Smooth muscle cell of the coronary artery (primary cell): Measurements from ENCODE around the gene IL20. TPM values are rescaled to one million over a fixed set of nuclear protein-coding genes. Genes with fewer than 3 reads are reported as not detected.

Experiments
- total RNA-seq: library from RNA; depleted of rRNA; stranded (reverse); fragments of >200 nt; gene quantifications from 2 replicates; pipeline ENCODE4 v1.2.3, GENCODE V29; 2014; ENCODE audit warnings: low replicate concordance

Gene IL20, protein sequence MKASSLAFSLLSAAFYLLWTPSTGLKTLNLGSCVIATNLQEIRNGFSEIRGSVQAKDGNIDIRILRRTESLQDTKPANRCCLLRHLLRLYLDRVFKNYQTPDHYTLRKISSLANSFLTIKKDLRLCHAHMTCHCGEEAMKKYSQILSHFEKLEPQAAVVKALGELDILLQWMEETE
- total RNA-seq = not detected in 2 replicates

DNA sequence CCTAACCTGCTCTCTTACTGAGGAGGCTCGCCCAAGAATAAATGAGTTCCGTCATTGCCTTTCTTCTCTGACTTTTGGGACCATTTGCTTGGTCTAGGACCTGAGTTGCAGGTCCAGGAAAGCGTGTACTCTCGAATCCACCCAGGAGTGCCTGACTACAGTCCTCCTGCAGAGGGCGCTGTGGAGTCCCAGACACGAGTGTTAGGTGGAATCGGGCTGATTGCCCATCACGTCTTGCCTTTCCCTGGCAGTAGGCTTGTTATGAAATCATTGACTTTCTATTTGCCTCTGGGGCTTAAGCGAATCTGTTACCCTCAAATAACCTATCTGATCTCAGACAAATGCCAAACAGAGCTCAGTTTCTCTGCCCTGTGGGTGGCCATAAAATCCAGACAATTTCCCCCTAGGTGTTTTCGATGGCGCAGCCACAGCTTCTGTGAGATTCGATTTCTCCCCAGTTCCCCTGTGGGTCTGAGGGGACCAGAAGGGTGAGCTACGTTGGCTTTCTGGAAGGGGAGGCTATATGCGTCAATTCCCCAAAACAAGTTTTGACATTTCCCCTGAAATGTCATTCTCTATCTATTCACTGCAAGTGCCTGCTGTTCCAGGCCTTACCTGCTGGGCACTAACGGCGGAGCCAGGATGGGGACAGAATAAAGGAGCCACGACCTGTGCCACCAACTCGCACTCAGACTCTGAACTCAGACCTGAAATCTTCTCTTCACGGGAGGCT is at the start of gene IL20:
Gene IL20 (plus strand): TSS at position 685 of the 733 bp plus-strand sequence. CDS start 230 bp downstream, outside the sequence.

DNA sequence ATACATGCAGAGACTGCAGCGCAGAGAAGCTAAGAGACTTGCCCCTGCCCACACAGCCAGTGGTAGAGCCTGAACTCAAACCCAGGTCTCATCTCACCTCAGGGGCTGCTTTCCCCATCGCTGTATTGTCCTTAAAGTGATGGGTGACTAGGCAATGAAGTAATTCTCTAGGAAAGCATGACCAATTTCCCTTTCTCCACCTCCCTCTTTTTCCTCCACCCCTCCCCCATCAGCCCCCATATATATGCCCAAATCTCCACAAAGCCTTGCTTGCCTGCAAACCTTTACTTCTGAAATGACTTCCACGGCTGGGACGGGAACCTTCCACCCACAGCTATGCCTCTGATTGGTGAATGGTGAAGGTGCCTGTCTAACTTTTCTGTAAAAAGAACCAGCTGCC is 31.8 kb downstream of the IL20 start, which contains the start of gene IL24:
Gene IL24 (plus strand): TSS at position 269 of the 400 bp plus-strand sequence. CDS start 390 bp downstream, outside the sequence.

Other genes with a start within 250 kb of the IL20 start
- gene DYRK3, start 230.1 kb upstream of the IL20 start, total RNA-seq = 14.0 and 19.7 TPM in 2 replicates
- 25.5 and 30.7 TPM in 2 replicates for gene MAPKAPK2, start 180.7 kb upstream of the IL20 start, total RNA-seq
- gene IL19, start 94.8 kb upstream of the IL20 start, total RNA-seq = not detected in 2 replicates
- not detected in 2 replicates for gene IL10, start 93.1 kb upstream of the IL20 start, total RNA-seq
- not detected in 2 replicates for gene IL24, start 31.8 kb downstream of the IL20 start, total RNA-seq
- not detected in 2 replicates for gene FCMR, start 56.3 kb downstream of the IL20 start, total RNA-seq
- gene PIGR, start 80.8 kb downstream of the IL20 start, total RNA-seq = not detected in 2 replicates
- gene FCAMR, start 104.8 kb downstream of the IL20 start, total RNA-seq = not detected in 2 replicates
- not detected in 2 replicates for gene C1orf116, start 167.1 kb downstream of the IL20 start, total RNA-seq
- 3.4 and 5.9 TPM in 2 replicates for gene YOD1, start 185.6 kb downstream of the IL20 start, total RNA-seq
- 5.6 and 5.7 TPM in 2 replicates for gene PFKFB2, start 187.7 kb downstream of the IL20 start, total RNA-seq
- not detected in 2 replicates for gene C4BPB, start 223.2 kb downstream of the IL20 start, total RNA-seq
- not detected in 2 replicates for gene C4BPA, start 238.6 kb downstream of the IL20 start, total RNA-seq